Omental fat pad (tissue), 4 donors: Measurements from ENCODE around the gene TFG. TPM values are rescaled to one million over a fixed set of nuclear protein-coding genes. Genes with fewer than 3 reads are reported as not detected.
A peak's percentile ranks its signal among the peaks of the same experiment; 100 is the strongest.

Source experiments
- ATAC-seq: fragments of 150-250 bp; one replicate; pipeline ENCODE4 v1.9.1; 2016; ENCODE audit warnings: mild to moderate bottlenecking, moderate library complexity; ENCODE audit not compliant: low FRiP score
- DNase-seq: peaks from one replicate; pipeline ENCODE4 v3.0.0-alpha.2; 2019; ENCODE audit warnings: low spot score
- CTCF ChIP-seq, 3 donors: fragments of 450-650 bp; IDR thresholded peaks; one replicate each; pipeline ENCODE4 v1.5.1; 2016 to 2017; ENCODE audit warnings: antibody characterized with exemption in 3 of 3, mild to moderate bottlenecking in 3 of 3, moderate library complexity in 2 of 3
- total RNA-seq, 4 donors: library from RNA; depleted of rRNA; stranded (reverse); fragments of >200 nt; gene quantifications; one replicate each; pipeline ENCODE4 v1.1.0, GENCODE V29; 2016

TFG gene
- total RNA-seq, 4 donors from 2014 or later, result 59.3 to 108 (median 91.3) TPM

GRCh38 chr3:100682056-100682853 lies 27.0 kb upstream of the TFG start:
- TF ChIP-seq CTCF (IDR thresholded peaks at IDR 0.05), result no peak
- peak; percentile 23 for ATAC-seq
- no peak for DNase-seq

DNA sequence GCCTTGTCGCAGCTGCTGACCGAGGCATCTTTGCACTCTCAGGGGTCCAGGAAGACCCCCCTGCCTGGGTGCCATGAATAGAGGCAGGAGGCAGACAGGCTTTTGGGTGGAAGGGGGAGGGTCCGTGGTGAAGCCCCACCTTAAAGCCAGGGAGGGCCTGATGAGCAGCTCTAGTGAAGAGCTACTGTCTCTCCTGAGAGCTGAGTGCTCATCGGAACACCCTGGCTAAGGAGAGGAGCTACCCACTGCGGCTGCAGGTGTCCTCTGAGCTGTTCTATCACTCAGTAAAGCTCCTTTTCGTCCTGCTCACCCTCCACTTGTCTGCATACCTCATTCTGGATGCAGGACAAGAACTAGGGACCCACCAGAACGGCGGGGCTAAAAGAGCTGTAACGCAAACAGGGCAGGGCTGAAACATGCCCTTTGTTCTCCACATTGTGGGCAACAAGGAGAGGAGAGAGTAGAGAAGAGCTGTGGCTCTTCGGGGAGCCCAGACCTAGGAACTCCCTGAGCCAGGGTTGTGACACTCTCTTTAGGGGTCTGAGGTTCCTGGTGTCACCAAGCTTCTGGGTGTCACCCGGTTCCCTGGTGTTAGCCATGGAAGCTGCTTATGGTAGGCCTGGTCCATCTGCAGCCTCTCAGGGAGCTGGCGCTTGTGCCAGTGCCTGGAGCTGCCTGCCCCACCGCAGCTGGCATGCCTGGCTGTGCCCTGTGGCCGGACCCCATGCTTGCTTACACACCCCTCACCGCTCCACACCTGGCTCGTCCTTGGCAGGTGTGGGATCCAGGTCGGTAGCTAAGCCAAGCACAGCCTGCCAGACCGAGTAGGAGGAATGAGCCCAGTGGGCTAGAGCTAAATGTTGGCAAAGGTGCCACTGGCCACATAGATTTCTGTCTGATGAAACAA lies 26.2 kb upstream of the TFG start:
- DNase-seq (no peak), ATAC-seq (no peak)
- no peak for TF ChIP-seq CTCF (IDR thresholded peaks at IDR 0.05)

DNA sequence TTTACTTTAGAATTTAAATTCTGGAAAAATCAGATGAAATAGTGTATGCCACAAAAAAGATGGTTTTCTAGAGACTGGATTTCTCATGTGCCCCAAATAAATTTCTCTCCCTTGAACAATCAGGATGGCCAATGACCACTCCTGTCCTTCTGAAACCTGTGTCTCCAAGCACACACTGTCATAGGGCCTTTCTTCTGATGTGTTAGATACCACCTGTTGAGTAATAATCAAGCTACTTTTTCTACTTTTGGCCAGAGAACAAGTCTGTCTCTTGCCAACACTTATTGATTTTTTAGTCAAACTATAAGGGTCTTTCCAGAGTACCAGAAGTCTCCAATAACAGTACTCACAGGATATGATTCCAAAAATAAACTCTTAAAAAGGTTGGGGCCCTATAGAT lies 16.1 kb upstream of the TFG start:
- ATAC-seq (no peak), DNase-seq (no peak)
- TF ChIP-seq CTCF (IDR thresholded peaks at IDR 0.05), result no peak

GRCh38 chr3:100695696-100696095 lies 13.6 kb upstream of the TFG start:
- DNase-seq (no peak), ATAC-seq (no peak)
- no peak for TF ChIP-seq CTCF (IDR thresholded peaks at IDR 0.05)

DNA sequence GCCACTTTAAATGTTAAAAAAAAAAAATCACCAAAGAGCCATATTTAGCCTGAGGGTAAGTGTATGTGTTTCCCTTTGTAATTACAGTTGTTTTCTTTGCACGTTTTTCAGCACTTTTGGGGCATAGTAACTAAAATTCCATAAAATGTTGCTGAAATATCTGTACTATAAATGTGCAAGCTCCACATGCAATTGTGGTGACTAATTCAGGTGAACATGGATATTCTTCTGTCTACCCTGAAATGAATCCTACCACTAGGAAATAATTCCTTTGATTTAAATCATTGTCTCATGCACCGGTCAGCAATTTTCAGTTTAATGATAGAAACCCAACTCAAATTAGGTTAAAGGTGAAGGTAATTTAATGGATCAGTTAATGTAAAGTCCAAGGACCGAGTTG lies 13.1 kb upstream of the TFG start:
- ATAC-seq (no peak), DNase-seq (no peak)
- no peak for TF ChIP-seq CTCF (IDR thresholded peaks at IDR 0.05)

DNA sequence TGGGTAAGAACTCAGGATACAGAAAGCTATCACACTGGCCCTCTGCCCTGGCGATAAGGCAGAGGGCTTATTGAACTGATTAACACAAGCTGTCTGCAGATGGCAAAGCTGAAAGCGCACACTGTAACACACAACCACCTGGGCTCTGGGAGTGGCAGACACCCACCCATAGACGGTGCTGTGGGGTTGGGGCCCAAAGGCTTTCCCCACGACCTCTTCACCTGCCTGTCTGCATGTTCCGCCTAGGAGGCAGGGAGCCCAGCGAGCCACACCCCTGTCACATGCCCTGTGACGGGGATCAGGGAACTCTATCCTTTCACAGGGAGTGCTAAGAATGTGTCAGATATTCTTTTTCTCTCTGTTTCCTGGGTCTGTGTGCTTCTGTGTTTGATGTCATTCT lies 12.1 kb upstream of the TFG start:
- ATAC-seq (no peak), DNase-seq (no peak)
- no peak for TF ChIP-seq CTCF (IDR thresholded peaks at IDR 0.05)
